HuH-7 (cell line): ENCODE data around the gene SAA1.
A peak's percentile ranks its signal among the peaks of the same experiment; 100 is the strongest.
"Not testable (repeated sequence)": the region's sequence is repeated elsewhere in the genome, so short reads cannot be mapped to it uniquely, and the experiment has no call there.

Experiments used
- DNase-seq: peaks from one replicate; pipeline ENCODE4 v3.0.0; 2011; ENCODE audit warnings: low spot score

SAA1 gene

GRCh38 chr11:18259259-18259658 lies 6.8 kb upstream of the SAA1 start:
- peak; percentile 78 for DNase-seq

GRCh38 chr11:18261721-18262120 lies 4.3 kb upstream of the SAA1 start:
- no peak for DNase-seq

- not testable (repeated sequence) for DNase-seq
These were observed 3.2 kb upstream of the SAA1 start for GRCh38 chr11:18262681-18263350.

GRCh38 chr11:18264035-18264434 lies 2.0 kb upstream of the SAA1 start:
- DNase-seq, result no peak

GRCh38 chr11:18264677-18265555 lies 1.1 kb upstream of the SAA1 start:
- no peak for DNase-seq

GRCh38 chr11:18267335-18268133 lies 1.5 kb downstream of the SAA1 start:
- not testable (repeated sequence) for DNase-seq

- DNase-seq, result not testable (repeated sequence)
These were observed 3.2 kb downstream of the SAA1 start for GRCh38 chr11:18269252-18269651.

- DNase-seq, result no peak
These were observed 4.0 kb downstream of the SAA1 start for GRCh38 chr11:18270102-18270501.

GRCh38 chr11:18271206-18271605 lies 5.1 kb downstream of the SAA1 start:
- DNase-seq, result no peak

GRCh38 chr11:18277565-18278271 lies 11.7 kb downstream of the SAA1 start:
- no peak for DNase-seq

- DNase-seq, result no peak
These were observed 14.5 kb downstream of the SAA1 start for GRCh38 chr11:18280438-18281045.

- DNase-seq, result no peak
These were observed 16.6 kb downstream of the SAA1 start for GRCh38 chr11:18282626-18283025.

GRCh38 chr11:18285841-18286240 lies 19.8 kb downstream of the SAA1 start:
- DNase-seq, result no peak

- DNase-seq, result no peak
These were observed 22.8 kb downstream of the SAA1 start for GRCh38 chr11:18288911-18289310.

GRCh38 chr11:18294862-18295261 lies 28.8 kb downstream of the SAA1 start:
- no peak for DNase-seq

GRCh38 chr11:18295316-18295715 lies 29.3 kb downstream of the SAA1 start:
- no peak for DNase-seq

- no peak for DNase-seq
These were observed 33.7 kb downstream of the SAA1 start for GRCh38 chr11:18299721-18300120.

- DNase-seq, result no peak
These were observed 38.7 kb downstream of the SAA1 start for GRCh38 chr11:18304745-18305144.

GRCh38 chr11:18307461-18308139 lies 41.5 kb downstream of the SAA1 start:
- DNase-seq, result no peak

GRCh38 chr11:18308242-18308641 lies 42.2 kb downstream of the SAA1 start:
- DNase-seq, result no peak

- no peak for DNase-seq
These were observed 43.6 kb downstream of the SAA1 start for GRCh38 chr11:18309691-18310090.
